H1 (cell line): ENCODE results near the gene ENAH. TPM values are rescaled to one million over a fixed set of nuclear protein-coding genes. Genes with fewer than 3 reads are reported as not detected.

Experiments
- CTCF ChIA-PET: fragments of 300-600 bp; sonication (Branson Sonifier 250); formaldehyde crosslinking; loops from one replicate; lab custom pipeline; 2021; ENCODE audit not compliant: partially characterized antibody; lab: Charles Lee
- POLR2A ChIA-PET: fragments of 300-600 bp; sonication (Branson Sonifier 250); formaldehyde crosslinking; loops from one replicate; lab custom pipeline; 2021; ENCODE audit warnings: inconsistent platforms; ENCODE audit not compliant: partially characterized antibody; lab: Charles Lee
- DNase-seq, 2 experiments: peaks; one replicate each; pipeline versions ENCODE4 v3.0.0 to v3.0.0-alpha.2; 2010 to 2022; ENCODE audit warnings: low spot score in 2 of 2, low read depth in 1 of 2, mixed read lengths in 1 of 2
- FAIRE-seq: peaks from 2 replicates; lab custom pipeline; 2011; peaks lifted over from hg19 to GRCh38; lab: Jason Lieb, UNC
- H2AFZ ChIP-seq: 2 replicates; pipeline ENCODE4 v1.8.1; 2012; ENCODE audit warnings: low read length, inconsistent platforms
- H2AK5ac ChIP-seq: 2 replicates; pipeline ENCODE4 v1.6.1; 2013; ENCODE audit warnings: low read depth, low read length
- H2BK120ac ChIP-seq: replicated peaks from 2 replicates; pipeline ENCODE3; 2013; ENCODE audit warnings: low read depth, low read length, inconsistent platforms
- H2BK12ac ChIP-seq: 2 replicates; pipeline ENCODE4 v1.6.1; 2013; ENCODE audit warnings: low read depth, low read length
- H2BK15ac ChIP-seq: 2 replicates; pipeline ENCODE4 v1.6.1; 2013; ENCODE audit warnings: low read length
- H2BK20ac ChIP-seq: 2 replicates; pipeline ENCODE4 v1.6.1; 2013; ENCODE audit warnings: low read length
- H2BK5ac ChIP-seq: 2 replicates; pipeline ENCODE4 v1.6.1; 2013; ENCODE audit warnings: low read depth, low read length
- H3K14ac ChIP-seq: 2 replicates; pipeline ENCODE4 v1.6.1; 2013; ENCODE audit warnings: inconsistent platforms; ENCODE audit not compliant: insufficient read length
- H3K18ac ChIP-seq: 2 replicates; pipeline ENCODE4 v1.6.1; 2013; ENCODE audit warnings: low read length; ENCODE audit errors: extremely low read depth
- H3K23ac ChIP-seq: 2 replicates; pipeline ENCODE4 v1.6.1; 2013; ENCODE audit warnings: inconsistent platforms; ENCODE audit not compliant: insufficient read length
- H3K23me2 ChIP-seq: 2 replicates; pipeline ENCODE4 v1.6.1; 2013; ENCODE audit warnings: low read depth, low read length
- H3K27ac ChIP-seq: 2 replicates; pipeline ENCODE4 v1.6.1; 2011; ENCODE audit warnings: low read depth, low read length, inconsistent platforms
- H3K27me3 ChIP-seq, 4 experiments: replicated peaks in 1 of 4; 1 replicate in 1 of 4; 2 replicates in 3 of 4; pipeline versions ENCODE4 v1.6.1 to v1.8.1; 2011 to 2013; ENCODE audit warnings: low read length in 3 of 4, mild to moderate bottlenecking in 3 of 4, inconsistent platforms in 2 of 4, mixed read lengths in 2 of 4, moderate library complexity in 1 of 4; ENCODE audit not compliant: control insufficient read depth in 3 of 4, insufficient read depth in 3 of 4; ENCODE audit errors: extremely low read depth in 1 of 4
- H3K36me3 ChIP-seq, 4 experiments: 2 replicates each; pipeline versions ENCODE4 v1.6.1 to v1.8.1; 2011 to 2013; ENCODE audit warnings: mild to moderate bottlenecking in 4 of 4, low read length in 3 of 4, moderate library complexity in 2 of 4, control low read depth in 1 of 4, inconsistent platforms in 1 of 4; ENCODE audit not compliant: insufficient read depth in 4 of 4, control insufficient read depth in 2 of 4
- H3K4ac ChIP-seq: replicated peaks from 2 replicates; pipeline ENCODE3; 2013; ENCODE audit warnings: low read length, low read depth, mixed read lengths, inconsistent platforms; ENCODE audit not compliant: insufficient read length
- H3K4me1 ChIP-seq, 4 experiments: replicated peaks in 1 of 4; 1 replicate in 1 of 4; 2 replicates in 3 of 4; pipeline versions ENCODE4 v1.6.1 to v1.8.1; 2011 to 2013; ENCODE audit warnings: low read length in 3 of 4, inconsistent platforms in 2 of 4, mixed read lengths in 1 of 4; ENCODE audit not compliant: insufficient read depth in 4 of 4, control insufficient read depth in 3 of 4
- H3K4me2 ChIP-seq, 2 experiments: 2 replicates each; pipeline versions ENCODE4 v1.6.1 to v1.8.1; 2011 to 2013; ENCODE audit warnings: low read depth in 2 of 2, low read length in 2 of 2, control low read depth in 1 of 2, inconsistent platforms in 1 of 2, mild to moderate bottlenecking in 1 of 2; ENCODE audit not compliant: insufficient read depth in 1 of 2
- H3K4me3 ChIP-seq, 4 experiments: fragments of 200-600, 300-600 bp in 1 of 4; sonication (generic), shearing (Covaris generic), sonication (Bioruptor Twin) in 1 of 4; 2 replicates each; pipeline versions ENCODE4 v1.5.1 to v1.8.1; 2011 to 2016; ENCODE audit warnings: low read length in 4 of 4, low read depth in 3 of 4, control low read depth in 2 of 4, inconsistent platforms in 2 of 4, mild to moderate bottlenecking in 2 of 4, mixed read lengths in 1 of 4, moderate library complexity in 1 of 4; ENCODE audit not compliant: insufficient read depth in 2 of 4; ENCODE audit errors: extremely low read depth in 1 of 4
- H3K56ac ChIP-seq: replicated peaks from 2 replicates; pipeline ENCODE3; 2013; ENCODE audit warnings: low read depth, mild to moderate bottlenecking, mixed read lengths, low read length, inconsistent platforms; ENCODE audit not compliant: insufficient read length
- H3K79me1 ChIP-seq: 2 replicates; pipeline ENCODE4 v1.6.1; 2013; ENCODE audit warnings: low read depth, low read length, control low read depth
- H3K79me2 ChIP-seq, 2 experiments: 2 replicates each; pipeline versions ENCODE4 v1.6.1 to v1.8.1; 2012 to 2013; ENCODE audit warnings: low read length in 2 of 2, mild to moderate bottlenecking in 2 of 2, inconsistent platforms in 1 of 2; ENCODE audit not compliant: insufficient read depth in 2 of 2, control insufficient read depth in 1 of 2
- H3K9ac ChIP-seq, 4 experiments: replicated peaks in 1 of 4; 1 replicate in 1 of 4; 2 replicates in 3 of 4; pipeline versions ENCODE4 v1.6.1 to v1.8.1; 2011 to 2013; ENCODE audit warnings: low read depth in 3 of 4, low read length in 3 of 4, control low read depth in 2 of 4, mild to moderate bottlenecking in 2 of 4, moderate library complexity in 2 of 4, inconsistent platforms in 1 of 4; ENCODE audit errors: extremely low read depth in 1 of 4
- H3K9me3 ChIP-seq, 2 experiments: 2 replicates each; pipeline versions ENCODE4 v1.6.1 to v1.8.1; 2012 to 2013; ENCODE audit warnings: mild to moderate bottlenecking in 2 of 2, moderate library complexity in 2 of 2, control low read depth in 1 of 2, inconsistent platforms in 1 of 2, low read depth in 1 of 2, low read length in 1 of 2, mixed read lengths in 1 of 2; ENCODE audit not compliant: insufficient read depth in 2 of 2
- H4K20me1 ChIP-seq, 2 experiments: replicated peaks in 1 of 2; 2 replicates each; pipeline versions ENCODE3 to v1.8.1; 2011 to 2013; ENCODE audit warnings: inconsistent platforms in 2 of 2, low read length in 2 of 2, mild to moderate bottlenecking in 1 of 2; ENCODE audit not compliant: insufficient read depth in 2 of 2, control insufficient read depth in 1 of 2
- H4K5ac ChIP-seq: 2 replicates; pipeline ENCODE4 v1.6.1; 2013; ENCODE audit warnings: low read length, low read depth, mixed read lengths, inconsistent platforms; ENCODE audit not compliant: insufficient read length
- H4K8ac ChIP-seq: 2 replicates; pipeline ENCODE4 v1.8.0; 2013; ENCODE audit warnings: mild to moderate bottlenecking, moderate library complexity, low read length, inconsistent platforms; ENCODE audit not compliant: insufficient read depth; ENCODE audit errors: extremely low read depth
- H4K91ac ChIP-seq: replicated peaks from 2 replicates; pipeline ENCODE3; 2013; ENCODE audit warnings: low read length, mixed read lengths, inconsistent platforms; ENCODE audit not compliant: insufficient read length
- ASH2L ChIP-seq: fragments of 200-600, 300-600 bp; sonication (generic); IDR thresholded peaks from one replicate; pipeline ENCODE4 v1.7.1; 2017; ENCODE audit warnings: low read length
- CEBPB ChIP-seq: IDR thresholded peaks from 2 replicates; pipeline ENCODE4 v1.6.1; 2012; ENCODE audit warnings: low read depth, low read length
- EGR1 ChIP-seq: IDR thresholded peaks from 2 replicates; pipeline ENCODE4 v1.6.1; 2011; ENCODE audit warnings: low read depth, low read length, borderline replicate concordance
- EP300 ChIP-seq, 2 experiments: IDR thresholded peaks; 1 replicate in 1 of 2; 2 replicates in 1 of 2; pipeline ENCODE4 v1.6.1; 2011 to 2012; ENCODE audit warnings: low read depth in 2 of 2, low read length in 2 of 2, mild to moderate bottlenecking in 2 of 2, borderline replicate concordance in 1 of 2, inconsistent platforms in 1 of 2, moderate library complexity in 1 of 2
- GABPA ChIP-seq: IDR thresholded peaks from 2 replicates; pipeline ENCODE4 v1.6.1; 2011; ENCODE audit warnings: mild to moderate bottlenecking, low read length, moderate library complexity, borderline replicate concordance; ENCODE audit not compliant: insufficient read depth
- NRF1 ChIP-seq: IDR thresholded peaks from 2 replicates; pipeline ENCODE4 v1.6.1; 2011; ENCODE audit warnings: mild to moderate bottlenecking, low read depth, low read length, improper control_type of control experiment
- SP2 ChIP-seq: IDR thresholded peaks from 2 replicates; pipeline ENCODE4 v1.6.1; 2012; ENCODE audit warnings: mild to moderate bottlenecking, low read length, inconsistent platforms
- TAF1 ChIP-seq: IDR thresholded peaks from 2 replicates; pipeline ENCODE4 v1.6.1; 2011; ENCODE audit warnings: mild to moderate bottlenecking, low read depth, low read length
- ZNF274 ChIP-seq: IDR thresholded peaks from 2 replicates; pipeline ENCODE4 v1.7.0; 2012; ENCODE audit warnings: low read length, borderline replicate concordance; ENCODE audit errors: extremely low read depth
- WGBS, 2 experiments: shearing (Covaris generic) in 1 of 2; methylation state at CpG; one replicate each; pipeline versions ENCODE4 v1.1.6 to v1.1.7; 2013 to 2015; ENCODE audit warnings: low lambda C conversion rate in 2 of 2, mixed read lengths in 2 of 2, inconsistent platforms in 1 of 2, low coverage in 1 of 2, missing lambda C conversion rate in 1 of 2; ENCODE audit not compliant: insufficient replicate concordance in 2 of 2, insufficient coverage in 1 of 2, insufficient read length in 1 of 2; ENCODE audit errors: extremely low coverage in 1 of 2, missing lambda C conversion rate in 1 of 2; 5-methylcytosine and 5-hydroxymethylcytosine counted together
- long read RNA-seq, 2 experiments: library from RNA in 1 of 2; library from capped mRNA in 1 of 2; stranded (forward); transcript quantifications; one replicate each; pipeline ENCODE4 v2.0.0, GENCODE V29; 2021; ENCODE audit warnings: inconsistent platforms in 1 of 2
- polyA minus RNA-seq, 3 experiments: library from RNA; depleted of rRNA, polyadenylated mRNA; stranded (reverse); fragments of >200 nt; gene quantifications; 1 replicate in 2 of 3; 2 replicates in 1 of 3; pipeline ENCODE4 v1.2.3, GENCODE V29; 2011
- polyA plus RNA-seq, 7 experiments: library from polyadenylated mRNA; depleted of rRNA in 3 of 7; stranded (reverse) in 5 of 7; unstranded in 2 of 7; fragments of >200 nt in 5 of 7; fragments of 200-250 nt in 2 of 7; gene quantifications; 1 replicate in 5 of 7; 2 replicates in 1 of 7; 4 replicates in 1 of 7; pipeline versions ENCODE4 v1.2.1 to v1.2.3, GENCODE V29; 2011 to 2013; ENCODE audit warnings: missing spikeins in 2 of 7, mixed read lengths in 2 of 7
- total RNA-seq: library from RNA; stranded (reverse); fragmentation: NEBNext Ultra II Directional; extraction: Animal tissue kit (Norgen Biotek cat#: 25700); gene quantifications from 2 replicates; pipeline ENCODE4 v1.2.1, GENCODE V29; 2021

ENAH gene
- total RNA-seq: 318 and 335 TPM in 2 replicates
- polyA plus RNA-seq (2011; rRNA removed): 33.1 and 39.1 TPM in 2 replicates
- polyA plus RNA-seq (2011; cell fraction: cytosol; rRNA removed): 81.1 TPM
- polyA plus RNA-seq (2011; cell fraction: nucleus; rRNA removed): 80.2 TPM
- 133 to 180 TPM (median 159 TPM) in 4 replicates for polyA plus RNA-seq (2012, experiment 1 of 2)
- 7.6 TPM for polyA plus RNA-seq (2012, experiment 2 of 2)
- polyA plus RNA-seq (2013, experiment 1 of 2): 182 TPM
- polyA plus RNA-seq (2013, experiment 2 of 2): 183 TPM
- polyA minus RNA-seq (2011; rRNA and poly(A)+ RNA removed): 343 and 463 TPM in 2 replicates
- 96.7 TPM for polyA minus RNA-seq (2011; cell fraction: cytosol; rRNA and poly(A)+ RNA removed)
- polyA minus RNA-seq (2011; cell fraction: nucleus; rRNA and poly(A)+ RNA removed): 136 TPM
- long read RNA-seq, experiment 1, partial matches to known transcripts: 51 of 182 reads
- long read RNA-seq, experiment 1, other reads (novel, unspliced or antisense): 126 of 182 reads
- long read RNA-seq, experiment 2, partial matches to known transcripts: 2 of 68 reads
- long read RNA-seq, experiment 2, other reads (novel, unspliced or antisense): 66 of 68 reads

GRCh38 chr1:225652729-225653462 is at the start of gene ENAH:
Gene ENAH, minus strand, starts transcription at chr1:225653123. Its CDS starts 433 bp downstream, at chr1:225652690.
- peak within 1 kb of the TSS; percentile 93 for H3K27ac ChIP-seq
- POLR2A ChIA-PET: interaction anchor here (0.6 to 4.4 kb wide), 37 partner anchors 10 to 345 kb away, joined by 3 to 22 read pairs (median 4); partner anchors contain the start of genes SRP9 and TMEM63A
- FAIRE-seq (no peak), DNase-seq (peak in 1 of 2 experiments; percentile 83)
- CTCF ChIA-PET: interaction anchor here (0.8 to 1.6 kb wide), 5 partner anchors 9 to 178 kb away, joined by 3 to 5 read pairs (median 3); no protein-coding TSS in a partner anchor
- peak within 1 kb of the TSS; percentile 97 for H2BK5ac ChIP-seq
- peaks cover 0 to 3% (median 0%) of the 10 kb centered on the region in 4 experiments; a peak in 2 of 7 replicates for H3K4me1 ChIP-seq
- peak within 1 kb of the TSS; percentile 82 for H3K14ac ChIP-seq
- peak within 1 kb of the TSS; percentile 86; the same call in 1 of the 2 replicates for H2BK12ac ChIP-seq
- no peak within 1 kb of the TSS for H2BK15ac ChIP-seq
- no peaks in the 10 kb centered on the region; the same call in 1 of the 2 replicates for H3K23me2 ChIP-seq
- no peaks in the 10 kb centered on the region; a peak in 1 of 8 replicates for H3K36me3 ChIP-seq
- peak within 1 kb of the TSS; percentile 99 for H3K18ac ChIP-seq
- peak within 1 kb of the TSS; percentile 93 for H4K5ac ChIP-seq
- 0 out of 2 replicates have a peak within 1 kb of the TSS, but pooled peaks have one; percentile 34 for H2BK20ac ChIP-seq
- H3K79me1 ChIP-seq: no peaks in the 10 kb centered on the region
- WGBS, 2 experiments: no CpG with 5 or more reads among the region's 90 CpGs
- H4K91ac ChIP-seq: peak within 1 kb of the TSS; percentile 97
- H2BK120ac ChIP-seq: peak within 1 kb of the TSS; percentile 86
- no peaks in the 10 kb centered on the region for H3K27me3 ChIP-seq
- H3K79me2 ChIP-seq: peaks cover 36 to 45% of the 10 kb centered on the region in 2 experiments
- no peak within 1 kb of the TSS for H2AK5ac ChIP-seq
- peak within 1 kb of the TSS; percentile 94 to 98 (median 96) for H3K9ac ChIP-seq
- H4K8ac ChIP-seq: peak within 1 kb of the TSS; percentile 97
- no peaks in the 10 kb centered on the region for H3K9me3 ChIP-seq
- H3K4ac ChIP-seq: peak within 1 kb of the TSS; percentile 79
- no peak within 1 kb of the TSS for H3K23ac ChIP-seq
- H3K56ac ChIP-seq: peak within 1 kb of the TSS; percentile 93
- peak within 1 kb of the TSS; percentile 94 to 100 (median 96) for H3K4me3 ChIP-seq
- peaks cover 3 to 9% of the 10 kb centered on the region in 2 experiments for H4K20me1 ChIP-seq
- H3K4me2 ChIP-seq: peak within 1 kb of the TSS; percentile 74 to 84
- H2AFZ ChIP-seq: peak within 1 kb of the TSS; percentile 29; the same call in 1 of the 2 replicates
- TF ChIP-seq EGR1 (no peak; the same call in 1 of the 2 replicates), SP2 (no peak), ZNF274 (no peak), GABPA (no peak), EP300 (IDR thresholded peaks at IDR 0.05; ENCODE audit: borderline replicate concordance in 1 of 2, low read depth in 2 of 2, low read length in 2 of 2) (peak in 1 of 2 experiments; percentile 67; a peak in 1 of 3 replicates), TAF1 (peak; percentile 71), NRF1 (no peak), CEBPB (no peak), ASH2L (peak; percentile 6)
